Stimulated activated CD4-positive, alpha-beta T cell treated with anti-CD3 and anti-CD28 coated beads, Interleukin-1b, Interleukin-23, amount 100 ng/mL, for 48 hours (primary cell): Measurements from ENCODE around the gene SCN3A.

Experiments
- DNase-seq: peaks from one replicate; pipeline ENCODE4 v3.0.0-alpha.2; 2020

Gene SCN3A

DNA sequence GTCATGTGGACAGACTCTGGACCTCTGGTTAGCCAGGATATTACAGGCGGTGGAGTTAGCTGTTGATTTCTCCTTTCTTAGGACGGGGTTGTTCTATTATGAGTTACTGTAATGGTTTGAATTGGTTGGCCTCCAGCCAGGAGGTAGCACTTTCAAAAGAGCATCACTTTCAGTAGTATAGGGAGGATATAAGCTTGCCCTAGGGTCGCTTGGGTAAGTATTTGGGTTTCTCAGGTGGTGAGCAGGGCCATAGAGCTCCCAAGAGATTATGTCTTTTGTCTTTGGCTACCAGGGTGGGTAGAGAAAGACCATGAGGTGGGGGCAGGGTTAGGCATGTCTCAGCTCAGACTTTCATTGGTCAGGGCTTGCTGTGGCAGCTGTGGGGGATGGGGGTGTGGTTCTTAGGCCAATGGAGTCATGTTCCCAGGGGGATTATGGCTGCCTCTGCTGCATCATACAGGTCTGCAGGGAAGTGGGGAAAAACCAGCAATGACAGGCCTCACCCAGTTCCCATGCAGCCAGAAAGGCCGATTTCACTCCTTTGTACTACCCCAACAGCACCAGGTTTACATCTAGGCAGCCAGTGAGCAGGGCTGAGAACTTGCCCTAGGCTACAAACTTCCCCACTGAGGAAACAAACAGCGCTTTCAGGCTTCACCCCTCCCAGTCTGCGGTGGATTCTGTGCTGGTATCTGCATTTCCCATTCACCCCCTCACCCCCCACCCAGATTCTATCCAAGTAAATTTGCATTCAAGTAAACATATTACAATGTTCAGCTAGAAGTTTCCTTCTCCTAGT is 159.1 kb downstream of the SCN3A start:
- no peak for DNase-seq
